Esophagus squamous epithelium (tissue), 4 donors: ENCODE measurements around the gene RHOD.

Experiments
- CTCF ChIP-seq, 6 experiments: fragments of 450-650 bp in 4 of 6; fragments of 200-600 bp in 2 of 6; sonication (generic) in 2 of 6; IDR thresholded peaks; one replicate each; pipeline ENCODE4 v1.5.1; 2016 to 2019; ENCODE audit warnings: antibody characterized with exemption in 6 of 6, mild to moderate bottlenecking in 4 of 6, moderate library complexity in 4 of 6
- POLR2A ChIP-seq, 4 donors: fragments of 450-650 bp; IDR thresholded peaks; one replicate each; pipeline ENCODE4 v1.6.1; 2017; ENCODE audit warnings: antibody characterized with exemption in 4 of 4, mild to moderate bottlenecking in 4 of 4, moderate library complexity in 3 of 4

DNA sequence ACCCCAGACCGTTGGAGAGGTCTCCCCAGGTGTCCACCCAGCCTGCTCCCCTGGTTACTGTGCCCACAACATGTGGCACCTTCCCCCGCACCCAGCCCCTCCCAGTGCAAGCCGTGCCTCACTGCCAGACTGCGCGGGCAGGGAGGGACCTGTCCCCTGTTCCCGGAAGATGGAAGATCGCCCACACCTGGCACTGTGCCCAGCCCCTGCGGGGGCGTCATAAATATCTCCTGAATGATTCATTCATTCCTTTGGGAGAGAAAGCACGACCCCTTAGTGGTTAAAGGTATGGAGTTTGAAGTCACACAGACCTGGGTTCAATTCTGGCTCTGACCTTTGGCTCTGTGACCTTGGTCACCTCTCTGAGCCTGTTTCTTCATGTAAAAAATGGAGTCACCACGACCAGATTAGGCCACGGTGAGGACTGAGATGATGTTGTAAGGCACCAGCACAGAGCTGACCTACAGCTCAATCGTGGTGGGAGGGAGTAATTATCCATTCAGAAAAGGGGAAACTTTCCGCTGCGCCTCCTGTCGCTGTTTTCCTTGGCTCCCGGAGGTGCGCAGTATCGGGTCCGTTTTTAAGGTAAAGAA is 34.2 kb upstream of the RHOD start:
- TF ChIP-seq CTCF (IDR thresholded peaks at IDR 0.05) (no peak), POLR2A (IDR thresholded peaks at IDR 0.05) (no peak)
